OCI-LY7 (cell line): ENCODE results near the gene HMCES. TPM values are rescaled to one million over a fixed set of nuclear protein-coding genes. Genes with fewer than 3 reads are reported as not detected.
A peak's percentile ranks its signal among the peaks of the same experiment; 100 is the strongest.

Experiments used
- BruUV-seq: library from RNA; stranded (reverse); fragments of 400-500 nt; replicated peaks from 2 replicates; lab custom pipeline; 2021; lab: Mats Ljungman, UMichigan
- CTCF ChIA-PET: fragments of 300-600 bp; sonication (Branson Sonifier 250); formaldehyde crosslinking; loops from one replicate; lab custom pipeline; 2022; ENCODE audit warnings: antibody characterized with exemption; ENCODE audit not compliant: unreplicated experiment; lab: Charles Lee
- POLR2A ChIA-PET: fragments of 300-600 bp; sonication (Branson Sonifier 250); formaldehyde crosslinking; loops from one replicate; lab custom pipeline; 2022; ENCODE audit warnings: antibody characterized with exemption; lab: Charles Lee
- DNase-seq: peaks from one replicate; pipeline ENCODE4 v3.0.0-alpha.2; 2015; ENCODE audit warnings: low spot score
- H2AFZ ChIP-seq: fragments of 200-600 bp; sonication (generic), shearing (Covaris generic); 2 replicates; pipeline ENCODE4 v1.6.1; 2014; ENCODE audit warnings: mild to moderate bottlenecking, antibody characterized with exemption, low read length, moderate library complexity
- H3K27ac ChIP-seq: fragments of 200-600 bp; sonication (generic); 2 replicates; pipeline ENCODE4 v1.5.1; 2014; ENCODE audit warnings: mixed run types, low read depth, mild to moderate bottlenecking, moderate library complexity, low read length, inconsistent platforms; ENCODE audit not compliant: poor library complexity, severe bottlenecking
- H3K36me3 ChIP-seq: fragments of 200-600 bp; sonication (generic); 2 replicates; pipeline ENCODE4 v1.6.1; 2014; ENCODE audit warnings: mild to moderate bottlenecking, antibody characterized with exemption, low read length, moderate library complexity, mixed read lengths; ENCODE audit not compliant: insufficient read depth
- H3K4me1 ChIP-seq: fragments of 200-600 bp; sonication (generic); 2 replicates; pipeline ENCODE4 v1.5.1; 2014; ENCODE audit warnings: mild to moderate bottlenecking, low read length; ENCODE audit not compliant: insufficient read depth, poor library complexity, severe bottlenecking
- H3K4me2 ChIP-seq: fragments of 200-600 bp; sonication (generic); 2 replicates; pipeline ENCODE4 v1.6.1; 2014; ENCODE audit warnings: mild to moderate bottlenecking, low read length
- H3K4me3 ChIP-seq: fragments of 200-600 bp; sonication (generic); 2 replicates; pipeline ENCODE4 v1.5.1; 2014; ENCODE audit warnings: mild to moderate bottlenecking, low read depth, low read length; ENCODE audit not compliant: poor library complexity, severe bottlenecking
- H3K79me2 ChIP-seq: fragments of 200-600 bp; sonication (generic); 2 replicates; pipeline ENCODE4 v1.6.1; 2016; ENCODE audit warnings: low read depth, mild to moderate bottlenecking, low read length, moderate library complexity, mixed read lengths; ENCODE audit not compliant: insufficient read depth
- H3K9me2 ChIP-seq: fragments of 200-600 bp; sonication (generic); 2 replicates; pipeline ENCODE4 v1.6.1; 2016; ENCODE audit warnings: mild to moderate bottlenecking, low read length, mixed read lengths; ENCODE audit not compliant: insufficient read depth
- H3K9me3 ChIP-seq: fragments of 200-600 bp; sonication (generic); 2 replicates; pipeline ENCODE4 v1.6.1; 2014; ENCODE audit warnings: mild to moderate bottlenecking, mixed run types, low read length, mixed read lengths
- H4K20me1 ChIP-seq: fragments of 200-600 bp; sonication (generic); 2 replicates; pipeline ENCODE4 v1.6.1; 2014; ENCODE audit warnings: mild to moderate bottlenecking, antibody characterized with exemption, low read length, moderate library complexity, mixed read lengths; ENCODE audit not compliant: insufficient read depth
- EZH2phosphoT487 ChIP-seq: fragments of 200-600 bp; sonication (generic); IDR thresholded peaks from 2 replicates; pipeline ENCODE4 v1.6.1; 2018; ENCODE audit warnings: low read depth, borderline replicate concordance, mild to moderate bottlenecking, mixed run types, antibody characterized with exemption, low read length, moderate library complexity, mixed read lengths
- intact Hi-C: fragments of 100-400 bp; cut with micrococcal nuclease; formaldehyde crosslinking; loops from one replicate; pipeline ENCODE4 v1.10.0; 2022; ENCODE audit not compliant: unreplicated experiment
- total RNA-seq, 2 experiments: library from RNA; depleted of rRNA in 1 of 2; stranded (reverse); fragments of >200 nt in 1 of 2; shearing (Covaris generic) in 1 of 2; gene quantifications; 2 replicates each; pipeline ENCODE4 v1.2.3, GENCODE V29; 2014 to 2022
- TF ChIP-seq, protein P1 (sequence below): fragments of 200-600 bp; sonication (generic); conservative IDR thresholded peaks from 2 replicates; pipeline ENCODE4 v1.5.1; 2014; ENCODE audit warnings: mild to moderate bottlenecking, antibody characterized with exemption, low read length, moderate library complexity, mixed read lengths

The HMCES gene
- total RNA-seq, 2 experiments from 2014 or later = 90.6 to 287 TPM

GRCh38 chr3:129320825-129321487, 42.3 kb downstream of the HMCES start:
- H3K36me3 ChIP-seq = no peaks in the 10 kb centered on the region
- H4K20me1 ChIP-seq = no peaks in the 10 kb centered on the region
- no peak overlapping the region for H3K27ac ChIP-seq
- H3K79me2 ChIP-seq = no peaks in the 10 kb centered on the region
- no peak overlapping the region for H2AFZ ChIP-seq
- H3K4me1 ChIP-seq = peaks cover 22% of the 10 kb centered on the region
- TF ChIP-seq, protein P1, sequence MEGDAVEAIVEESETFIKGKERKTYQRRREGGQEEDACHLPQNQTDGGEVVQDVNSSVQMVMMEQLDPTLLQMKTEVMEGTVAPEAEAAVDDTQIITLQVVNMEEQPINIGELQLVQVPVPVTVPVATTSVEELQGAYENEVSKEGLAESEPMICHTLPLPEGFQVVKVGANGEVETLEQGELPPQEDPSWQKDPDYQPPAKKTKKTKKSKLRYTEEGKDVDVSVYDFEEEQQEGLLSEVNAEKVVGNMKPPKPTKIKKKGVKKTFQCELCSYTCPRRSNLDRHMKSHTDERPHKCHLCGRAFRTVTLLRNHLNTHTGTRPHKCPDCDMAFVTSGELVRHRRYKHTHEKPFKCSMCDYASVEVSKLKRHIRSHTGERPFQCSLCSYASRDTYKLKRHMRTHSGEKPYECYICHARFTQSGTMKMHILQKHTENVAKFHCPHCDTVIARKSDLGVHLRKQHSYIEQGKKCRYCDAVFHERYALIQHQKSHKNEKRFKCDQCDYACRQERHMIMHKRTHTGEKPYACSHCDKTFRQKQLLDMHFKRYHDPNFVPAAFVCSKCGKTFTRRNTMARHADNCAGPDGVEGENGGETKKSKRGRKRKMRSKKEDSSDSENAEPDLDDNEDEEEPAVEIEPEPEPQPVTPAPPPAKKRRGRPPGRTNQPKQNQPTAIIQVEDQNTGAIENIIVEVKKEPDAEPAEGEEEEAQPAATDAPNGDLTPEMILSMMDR = no peak
- TF ChIP-seq EZH2phosphoT487 = no peak
- H3K4me2 ChIP-seq = no peak overlapping the region
- no peaks in the 10 kb centered on the region for H3K9me3 ChIP-seq
- H3K9me2 ChIP-seq = no peaks in the 10 kb centered on the region
- no peak overlapping the region for H3K4me3 ChIP-seq
- ChIA-PET CTCF (no interaction called here), POLR2A (no interaction called here)
- DNase-seq = no peak
- intact Hi-C loops = no loop called here
- BruUV-seq = no TSS peak

DNA sequence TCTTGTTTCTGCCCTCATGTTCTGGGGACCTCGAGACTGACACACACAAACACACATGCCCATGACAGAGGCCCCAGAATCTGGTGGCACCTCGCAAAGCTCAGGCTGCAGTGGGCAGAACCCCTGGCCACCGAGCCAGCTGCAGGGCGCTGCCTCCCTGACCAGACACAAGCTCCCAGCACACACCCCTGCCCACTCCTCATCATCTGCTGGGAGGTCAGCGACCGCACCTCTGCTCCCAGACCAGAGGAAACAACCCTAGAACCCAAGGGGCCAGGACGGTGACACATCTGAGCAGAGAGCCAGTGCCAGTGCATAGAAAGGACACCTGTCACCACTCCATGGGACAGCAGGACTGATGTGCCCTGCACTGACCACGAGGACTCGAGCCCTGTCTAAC, 43.2 kb downstream of the HMCES start:
- Histone ChIP-seq H3K4me1 (peaks cover 19% of the 10 kb centered on the region), H2AFZ (no peak overlapping the region), H3K4me2 (no peak overlapping the region), H3K4me3 (no peak overlapping the region), H3K27ac (no peak overlapping the region), H3K9me3 (no peaks in the 10 kb centered on the region), H3K79me2 (no peaks in the 10 kb centered on the region), H3K9me2 (no peaks in the 10 kb centered on the region), H3K36me3 (no peaks in the 10 kb centered on the region), H4K20me1 (no peaks in the 10 kb centered on the region)
- POLR2A ChIA-PET = no interaction called here
- BruUV-seq = no TSS peak
- CTCF ChIA-PET = no interaction called here
- intact Hi-C loops = no loop called here
- DNase-seq = no peak
- TF ChIP-seq, protein P1 = no peak
- no peak for TF ChIP-seq EZH2phosphoT487

- intact Hi-C loops = no loop called here
- no peak overlapping the region for H3K4me3 ChIP-seq
- no peak overlapping the region for H3K27ac ChIP-seq
- DNase-seq = peak; percentile 48
- peaks cover 6% of the 10 kb centered on the region for H3K4me1 ChIP-seq
- H2AFZ ChIP-seq = no peak overlapping the region
- H3K36me3 ChIP-seq = no peaks in the 10 kb centered on the region
- H4K20me1 ChIP-seq = no peaks in the 10 kb centered on the region
- no peaks in the 10 kb centered on the region for H3K79me2 ChIP-seq
- H3K4me2 ChIP-seq = no peak overlapping the region
- no peak for TF ChIP-seq EZH2phosphoT487
- TF ChIP-seq, protein P1 = peak; percentile 62
- no TSS peak for BruUV-seq
- ChIA-PET CTCF (interaction anchor here (0.6 kb wide), 1 partner anchor 353 kb away, joined by 3 read pairs; no protein-coding TSS in a partner anchor), POLR2A (no interaction called here)
- H3K9me3 ChIP-seq = no peaks in the 10 kb centered on the region
- no peaks in the 10 kb centered on the region for H3K9me2 ChIP-seq
Measured at GRCh38 chr3:129323651-129324294, 45.1 kb downstream of the HMCES start.
